SK-N-SH treated with all-trans-retinoic acid at 6 μM for 48 hours (cell line): ENCODE results near the gene FAR2.

Experiments
- ARNTL ChIP-seq: fragments of 450-650 bp; formaldehyde crosslinking; IDR thresholded peaks from 2 replicates; pipeline ENCODE4 v1.5.0; 2020; ENCODE audit warnings: low read depth, mild to moderate bottlenecking, moderate library complexity, borderline replicate concordance
- ESRRG ChIP-seq: fragments of 250-450 bp; sonication (Bioruptor Pico); IDR thresholded peaks from 2 replicates; pipeline ENCODE4 v1.6.1; 2021; ENCODE audit warnings: mild to moderate bottlenecking
- PATZ1 ChIP-seq: fragments of 250-450 bp; sonication (Bioruptor Pico); IDR thresholded peaks from 2 replicates; pipeline ENCODE4 v1.8.0; 2020; ENCODE audit warnings: mild to moderate bottlenecking, moderate library complexity, borderline replicate concordance
- SNAI2 ChIP-seq: fragments of 250-450 bp; sonication (Bioruptor Pico); IDR thresholded peaks from 2 replicates; pipeline ENCODE4 v1.5.0; 2020; ENCODE audit warnings: mild to moderate bottlenecking, moderate library complexity
- TOX ChIP-seq: fragments of 250-450 bp; sonication (Bioruptor Pico); IDR thresholded peaks from 2 replicates; pipeline ENCODE4 v1.8.0; 2021; ENCODE audit warnings: mild to moderate bottlenecking, moderate library complexity, borderline replicate concordance
- ZFP3 ChIP-seq: fragments of 250-450 bp; sonication (Bioruptor Pico); IDR thresholded peaks from 2 replicates; pipeline ENCODE4 v1.5.0; 2020; ENCODE audit warnings: mild to moderate bottlenecking, moderate library complexity
- ZNF565 ChIP-seq: fragments of 450-650 bp; formaldehyde crosslinking; conservative IDR thresholded peaks from 2 replicates; pipeline ENCODE4 v1.5.0; 2020; ENCODE audit warnings: low read depth, mild to moderate bottlenecking, moderate library complexity

DNA sequence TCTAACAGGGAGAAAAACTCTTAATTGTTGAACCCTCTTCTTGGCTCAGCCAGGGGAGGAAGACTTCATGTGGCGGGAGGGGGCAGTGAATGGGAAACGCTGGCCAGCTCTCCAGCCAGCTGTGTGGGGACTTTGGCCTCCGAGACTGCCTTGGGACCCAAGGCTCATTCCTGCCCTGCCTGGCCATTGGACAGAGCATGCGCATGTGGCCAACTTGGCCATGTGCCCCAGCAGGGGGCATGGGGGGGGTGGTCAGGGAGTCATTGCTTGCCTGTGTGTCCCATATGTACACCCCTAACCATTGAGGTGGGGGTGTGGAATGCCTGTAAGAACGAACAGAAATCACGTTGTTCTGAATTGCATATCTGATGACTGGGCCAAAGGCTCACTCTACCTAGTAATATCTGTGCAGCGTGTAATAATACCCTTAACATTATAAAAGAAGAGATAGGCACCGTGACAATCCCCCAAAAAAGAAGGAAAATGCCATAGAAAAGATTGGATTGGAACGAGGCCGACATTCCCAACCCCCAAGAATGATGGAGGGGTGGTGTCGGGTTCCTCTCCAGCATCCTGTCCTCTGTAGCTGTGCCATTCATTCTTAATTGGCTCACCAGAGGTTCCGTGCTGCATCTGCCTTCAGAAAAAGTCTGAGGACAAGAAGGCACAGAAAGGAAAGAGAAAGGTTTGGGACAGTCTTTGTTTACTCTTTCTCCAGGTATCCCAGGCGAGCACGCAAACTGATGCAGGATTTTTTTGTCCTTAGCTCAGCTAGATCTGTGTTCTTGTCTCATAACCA, 3.5 kb upstream of the FAR2 start:
- TF ChIP-seq ARNTL (CRISPR knock-in tag) (no peak), ESRRG (CRISPR knock-in tag) (no peak), SNAI2 (CRISPR knock-in tag) (no peak), ZNF565 (CRISPR knock-in tag) (no peak), TOX (CRISPR knock-in tag) (no peak), PATZ1 (CRISPR knock-in tag) (no peak), ZFP3 (CRISPR knock-in tag) (no peak)
